ENCODE measurements around the gene ZDHHC7. TPM values are rescaled to one million over a fixed set of nuclear protein-coding genes. Genes with fewer than 3 reads are reported as not detected.

The ZDHHC7 gene
- total RNA-seq (42.6 TPM), polyA plus RNA-seq (10 to 100 TPM; 26.0 to 38.9 (median 37.1) TPM)

GRCh38 chr16:85010931-85011845, at the start of gene ZDHHC7:
Gene ZDHHC7, minus strand, starts transcription at chr16:85011535. Its CDS starts 20,917 bp downstream, at chr16:84990618.
- Mint-ChIP-seq H3K36me3 (peaks cover 7% of the 10 kb centered on the region), H3K9me3 (peaks cover 0 to 3% (median 0%) of the 10 kb centered on the region in 7 donors), H3K27ac (peak within 1 kb of the TSS; percentile 98 to 99 (median 98)), H3K4me1 (peaks cover 18 to 48% (median 36%) of the 10 kb centered on the region in 4 donors), H3K27me3 (peaks cover 9% of the 10 kb centered on the region), H3K4me3 (peak within 1 kb of the TSS; percentile 96 to 98 (median 96))
- no peaks in the 10 kb centered on the region for H3K27me3 ChIP-seq (ENCODE audit: control insufficient read depth, insufficient read depth, low read length)
- no peaks in the 10 kb centered on the region for H3K9me3 ChIP-seq (ENCODE audit: control insufficient read depth in 2 of 2, low read length in 2 of 2)
- peaks cover 25% of the 10 kb centered on the region for H3K4me1 ChIP-seq (ENCODE audit: control insufficient read depth, insufficient read depth, low read length, poor library complexity, severe bottlenecking)
- DNase-seq (peak; percentile 81 to 90 (median 86)), ATAC-seq (ENCODE audit: low read depth in 2 of 2) (peak; percentile 91 to 93)
- H3K27ac ChIP-seq (ENCODE audit: insufficient read depth, low read length, poor library complexity, severe bottlenecking): peak within 1 kb of the TSS; percentile 97
- peaks cover 2% of the 10 kb centered on the region for H3K36me3 ChIP-seq (ENCODE audit: control insufficient read depth, insufficient read depth, low read length)
- H3K4me3 ChIP-seq (ENCODE audit: low read depth, low read length): peak within 1 kb of the TSS; percentile 84

GRCh38 chr16:85058909-85059308, 47.6 kb upstream of the ZDHHC7 start:
- H3K27ac Mint-ChIP-seq: no peak overlapping the region
- no peak overlapping the region for H3K4me3 ChIP-seq (ENCODE audit: low read depth, low read length)
- ATAC-seq (ENCODE audit: low read depth in 2 of 2): no peak
- peaks cover 4% of the 10 kb centered on the region for H3K36me3 Mint-ChIP-seq
- peaks cover 6 to 29% (median 14%) of the 10 kb centered on the region in 4 donors for H3K4me1 Mint-ChIP-seq
- no peaks in the 10 kb centered on the region for H3K36me3 ChIP-seq (ENCODE audit: control insufficient read depth, insufficient read depth, low read length)
- no peaks in the 10 kb centered on the region for H3K9me3 ChIP-seq (ENCODE audit: control insufficient read depth in 2 of 2, low read length in 2 of 2)
- no peak overlapping the region for H3K4me3 Mint-ChIP-seq
- H3K27me3 Mint-ChIP-seq: no peaks in the 10 kb centered on the region
- DNase-seq: no peak
- H3K4me1 ChIP-seq (ENCODE audit: control insufficient read depth, insufficient read depth, low read length, poor library complexity, severe bottlenecking): peaks cover 22% of the 10 kb centered on the region
- H3K27ac ChIP-seq (ENCODE audit: insufficient read depth, low read length, poor library complexity, severe bottlenecking): no peak overlapping the region
- no peaks in the 10 kb centered on the region for H3K9me3 Mint-ChIP-seq
- no peaks in the 10 kb centered on the region for H3K27me3 ChIP-seq (ENCODE audit: control insufficient read depth, insufficient read depth, low read length)

- no peaks in the 10 kb centered on the region for H3K9me3 Mint-ChIP-seq
- Histone ChIP-seq H3K4me1 (ENCODE audit: control insufficient read depth, insufficient read depth, low read length, poor library complexity, severe bottlenecking) (peaks cover 22% of the 10 kb centered on the region), H3K27me3 (ENCODE audit: control insufficient read depth, insufficient read depth, low read length) (no peaks in the 10 kb centered on the region), H3K36me3 (ENCODE audit: control insufficient read depth, insufficient read depth, low read length) (no peaks in the 10 kb centered on the region), H3K9me3 (ENCODE audit: control insufficient read depth in 2 of 2, low read length in 2 of 2) (no peaks in the 10 kb centered on the region), H3K4me3 (ENCODE audit: low read depth, low read length) (no peak overlapping the region), H3K27ac (ENCODE audit: insufficient read depth, low read length, poor library complexity, severe bottlenecking) (no peak overlapping the region)
- H3K4me3 Mint-ChIP-seq: no peak overlapping the region
- H3K36me3 Mint-ChIP-seq: peaks cover 8% of the 10 kb centered on the region
- H3K27ac Mint-ChIP-seq: peak overlapping the region in 2 of 3 donors; percentile 86 to 93
- ATAC-seq (ENCODE audit: low read depth in 2 of 2) (no peak), DNase-seq (no peak)
- H3K27me3 Mint-ChIP-seq: no peaks in the 10 kb centered on the region
- peaks cover 6 to 29% (median 15%) of the 10 kb centered on the region in 4 donors for H3K4me1 Mint-ChIP-seq
Observed at GRCh38 chr16:85057948-85058347, 46.6 kb upstream of the ZDHHC7 start.

GRCh38 chr16:85057212-85057889, 46.0 kb upstream of the ZDHHC7 start:
- H3K9me3 Mint-ChIP-seq: no peaks in the 10 kb centered on the region
- DNase-seq (no peak), ATAC-seq (ENCODE audit: low read depth in 2 of 2) (no peak)
- peaks cover 8% of the 10 kb centered on the region for H3K36me3 Mint-ChIP-seq
- Histone ChIP-seq H3K27me3 (ENCODE audit: control insufficient read depth, insufficient read depth, low read length) (no peaks in the 10 kb centered on the region), H3K4me3 (ENCODE audit: low read depth, low read length) (no peak overlapping the region), H3K27ac (ENCODE audit: insufficient read depth, low read length, poor library complexity, severe bottlenecking) (no peak overlapping the region), H3K9me3 (ENCODE audit: control insufficient read depth in 2 of 2, low read length in 2 of 2) (no peaks in the 10 kb centered on the region), H3K36me3 (ENCODE audit: control insufficient read depth, insufficient read depth, low read length) (no peaks in the 10 kb centered on the region), H3K4me1 (ENCODE audit: control insufficient read depth, insufficient read depth, low read length, poor library complexity, severe bottlenecking) (peaks cover 22% of the 10 kb centered on the region)
- H3K4me1 Mint-ChIP-seq: peaks cover 6 to 29% (median 15%) of the 10 kb centered on the region in 4 donors
- peak overlapping the region in 3 of 4 donors; percentile 41 to 82 (median 59) for H3K4me3 Mint-ChIP-seq
- no peaks in the 10 kb centered on the region for H3K27me3 Mint-ChIP-seq
- H3K27ac Mint-ChIP-seq: peak overlapping the region; percentile 82 to 93 (median 86)

GRCh38 chr16:85056211-85056748, 44.9 kb upstream of the ZDHHC7 start:
- Mint-ChIP-seq H3K27ac (peak overlapping the region; percentile 91 to 97 (median 93)), H3K27me3 (no peaks in the 10 kb centered on the region), H3K36me3 (peaks cover 8% of the 10 kb centered on the region), H3K4me1 (peaks cover 6 to 29% (median 15%) of the 10 kb centered on the region in 4 donors), H3K4me3 (peak overlapping the region in 3 of 4 donors; percentile 81 to 84 (median 82)), H3K9me3 (no peaks in the 10 kb centered on the region)
- no peak for DNase-seq
- H3K27ac ChIP-seq (ENCODE audit: insufficient read depth, low read length, poor library complexity, severe bottlenecking): peak overlapping the region; percentile 57
- H3K4me3 ChIP-seq (ENCODE audit: low read depth, low read length): peak overlapping the region; percentile 80
- no peaks in the 10 kb centered on the region for H3K9me3 ChIP-seq (ENCODE audit: control insufficient read depth in 2 of 2, low read length in 2 of 2)
- no peaks in the 10 kb centered on the region for H3K27me3 ChIP-seq (ENCODE audit: control insufficient read depth, insufficient read depth, low read length)
- ATAC-seq (ENCODE audit: low read depth in 2 of 2): no peak
- no peaks in the 10 kb centered on the region for H3K36me3 ChIP-seq (ENCODE audit: control insufficient read depth, insufficient read depth, low read length)
- H3K4me1 ChIP-seq (ENCODE audit: control insufficient read depth, insufficient read depth, low read length, poor library complexity, severe bottlenecking): peaks cover 22% of the 10 kb centered on the region

- Mint-ChIP-seq H3K36me3 (peaks cover 8% of the 10 kb centered on the region), H3K4me3 (peak overlapping the region; percentile 81 to 85 (median 83)), H3K9me3 (no peaks in the 10 kb centered on the region), H3K27ac (peak overlapping the region; percentile 91 to 97 (median 93)), H3K27me3 (no peaks in the 10 kb centered on the region), H3K4me1 (peaks cover 6 to 29% (median 15%) of the 10 kb centered on the region in 4 donors)
- Histone ChIP-seq H3K27me3 (ENCODE audit: control insufficient read depth, insufficient read depth, low read length) (no peaks in the 10 kb centered on the region), H3K4me1 (ENCODE audit: control insufficient read depth, insufficient read depth, low read length, poor library complexity, severe bottlenecking) (peaks cover 22% of the 10 kb centered on the region), H3K4me3 (ENCODE audit: low read depth, low read length) (peak overlapping the region; percentile 80), H3K9me3 (ENCODE audit: control insufficient read depth in 2 of 2, low read length in 2 of 2) (no peaks in the 10 kb centered on the region), H3K36me3 (ENCODE audit: control insufficient read depth, insufficient read depth, low read length) (no peaks in the 10 kb centered on the region), H3K27ac (ENCODE audit: insufficient read depth, low read length, poor library complexity, severe bottlenecking) (peak overlapping the region; percentile 57)
- ATAC-seq (ENCODE audit: low read depth in 2 of 2): peak; percentile 88 to 94
- peak; percentile 8 to 88 (median 56) for DNase-seq
Observed at GRCh38 chr16:85055493-85056210, 44.3 kb upstream of the ZDHHC7 start.

GRCh38 chr16:85054948-85055492, 43.7 kb upstream of the ZDHHC7 start:
- H3K9me3 Mint-ChIP-seq: no peaks in the 10 kb centered on the region
- no peak for ATAC-seq (ENCODE audit: low read depth in 2 of 2)
- peak overlapping the region; percentile 50 to 85 (median 82) for H3K4me3 Mint-ChIP-seq
- no peak for DNase-seq
- H3K36me3 Mint-ChIP-seq: peaks cover 8% of the 10 kb centered on the region
- Histone ChIP-seq H3K36me3 (ENCODE audit: control insufficient read depth, insufficient read depth, low read length) (no peaks in the 10 kb centered on the region), H3K9me3 (ENCODE audit: control insufficient read depth in 2 of 2, low read length in 2 of 2) (no peaks in the 10 kb centered on the region), H3K4me3 (ENCODE audit: low read depth, low read length) (peak overlapping the region; percentile 80), H3K27me3 (ENCODE audit: control insufficient read depth, insufficient read depth, low read length) (no peaks in the 10 kb centered on the region), H3K4me1 (ENCODE audit: control insufficient read depth, insufficient read depth, low read length, poor library complexity, severe bottlenecking) (peaks cover 22% of the 10 kb centered on the region), H3K27ac (ENCODE audit: insufficient read depth, low read length, poor library complexity, severe bottlenecking) (no peak overlapping the region)
- no peaks in the 10 kb centered on the region for H3K27me3 Mint-ChIP-seq
- H3K27ac Mint-ChIP-seq: peak overlapping the region; percentile 69 to 93 (median 91)
- H3K4me1 Mint-ChIP-seq: peaks cover 6 to 29% (median 15%) of the 10 kb centered on the region in 4 donors
